ENCODE data around the gene SPATA13. TPM values are rescaled to one million over a fixed set of nuclear protein-coding genes. Genes with fewer than 3 reads are reported as not detected.
A peak's percentile ranks its signal among the peaks of the same experiment; 100 is the strongest.

SPATA13 gene
- total and polyA plus RNA-seq, 7 experiments from 2014 or later = 62.2 to 104 (median 96.2) TPM

DNA sequence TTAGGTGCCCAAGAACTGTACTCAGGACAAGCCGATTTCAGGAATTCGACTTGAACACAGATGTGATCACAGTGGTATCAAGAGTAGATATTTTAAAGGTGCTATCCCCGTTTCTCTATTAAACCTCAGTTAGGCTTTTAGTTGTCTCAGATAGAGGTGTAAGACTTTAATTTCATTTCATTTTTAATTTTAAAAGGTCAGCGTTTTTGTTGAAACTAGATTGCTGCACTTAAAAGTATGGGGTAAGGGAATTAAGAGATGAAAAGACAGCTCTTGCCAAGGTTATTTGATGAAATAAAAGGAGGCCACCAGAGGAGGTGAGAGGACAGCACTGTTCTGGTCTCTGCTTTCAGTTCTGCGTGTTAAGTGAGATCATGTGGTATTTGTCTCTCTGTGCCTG lies 48.6 kb downstream of the SPATA13 start:
- Mint-ChIP-seq H3K27ac (no peak overlapping the region), H3K4me3 (no peak overlapping the region), H3K9me3 (no peaks in the 10 kb centered on the region), H3K27me3 (peaks cover 0 to 20% (median 10%) of the 10 kb centered on the region in 5 donors), H3K4me1 (peaks cover 7 to 24% (median 11%) of the 10 kb centered on the region in 7 donors), H3K36me3 (peaks cover 0 to 5% (median 0%) of the 10 kb centered on the region in 5 donors)
- no peak overlapping the region for H3K27ac ChIP-seq (ENCODE audit: low read depth, low read length)
- DNase-seq (no peak), ATAC-seq (no peak)
- no peaks in the 10 kb centered on the region for H3K9me3 ChIP-seq (ENCODE audit: control insufficient read depth in 2 of 3, low read length in 3 of 3)
- H3K36me3 ChIP-seq (ENCODE audit: control insufficient read depth in 2 of 3, insufficient read depth in 3 of 3, low read length in 3 of 3) = no peaks in the 10 kb centered on the region
- H3K27me3 ChIP-seq (ENCODE audit: control insufficient read depth in 2 of 2, insufficient read depth in 2 of 2, low read length in 2 of 2) = no peaks in the 10 kb centered on the region
- H3K4me3 ChIP-seq (ENCODE audit: low read length) = no peak overlapping the region
- intact Hi-C loops (cut with micrococcal nuclease) = no loop called here
- ChIA-PET POLR2A (no interaction called here), CTCF (no interaction called here)
- no peaks in the 10 kb centered on the region for H3K4me1 ChIP-seq (ENCODE audit: control insufficient read depth in 2 of 2, insufficient read depth in 2 of 2, low read length in 2 of 2)

DNA sequence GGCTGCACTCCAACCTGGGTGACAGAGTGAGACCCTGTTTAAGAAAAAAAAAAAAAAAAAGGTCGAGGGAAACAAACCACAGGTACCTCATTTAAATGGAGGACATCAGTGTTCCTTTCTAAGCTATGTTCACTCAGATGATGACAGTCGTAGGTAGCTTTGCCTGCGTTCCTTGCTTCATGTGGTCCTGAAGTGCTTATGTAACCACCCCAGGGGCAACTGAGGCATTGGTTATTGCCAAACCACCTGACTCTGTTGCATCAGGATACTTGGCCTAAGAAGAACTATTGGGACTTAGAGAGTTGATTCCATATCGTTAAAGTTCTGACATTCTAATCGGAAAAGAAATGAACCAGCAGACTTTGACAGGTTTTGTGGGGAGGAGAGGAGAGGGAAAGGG lies 51.7 kb downstream of the SPATA13 start:
- no peak for ATAC-seq
- Mint-ChIP-seq H3K9me3 (no peaks in the 10 kb centered on the region), H3K36me3 (peaks cover 0 to 5% (median 0%) of the 10 kb centered on the region in 5 donors)

DNA sequence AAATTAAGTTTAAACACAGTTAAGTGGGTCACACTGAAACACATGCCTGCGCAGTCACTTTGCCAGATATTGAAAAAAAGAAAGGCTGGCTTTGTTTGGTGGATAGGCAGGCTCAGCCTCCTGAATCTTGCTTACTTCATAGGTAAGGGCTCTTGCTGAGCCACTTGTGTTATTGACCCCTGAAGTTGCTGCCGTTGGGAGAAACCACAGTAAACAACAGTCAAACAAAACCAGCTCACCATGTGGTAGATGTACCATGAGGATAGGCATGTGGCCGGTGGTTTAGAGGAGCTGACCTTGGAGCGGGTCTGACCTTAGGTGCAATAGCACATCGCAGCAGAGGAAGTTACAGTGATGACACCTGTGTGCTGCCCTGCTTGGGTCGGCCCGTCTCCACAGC lies 52.2 kb downstream of the SPATA13 start:
- H3K4me3 Mint-ChIP-seq = no peak overlapping the region
- CTCF ChIA-PET = no interaction called here
- Histone ChIP-seq H3K36me3 (ENCODE audit: control insufficient read depth in 2 of 3, insufficient read depth in 3 of 3, low read length in 3 of 3) (no peaks in the 10 kb centered on the region), H3K27me3 (ENCODE audit: control insufficient read depth in 2 of 2, insufficient read depth in 2 of 2, low read length in 2 of 2) (no peaks in the 10 kb centered on the region), H3K27ac (ENCODE audit: low read depth, low read length) (no peak overlapping the region), H3K9me3 (ENCODE audit: control insufficient read depth in 2 of 3, low read length in 3 of 3) (no peaks in the 10 kb centered on the region), H3K4me3 (ENCODE audit: low read length) (no peak overlapping the region), H3K4me1 (ENCODE audit: control insufficient read depth in 2 of 2, insufficient read depth in 2 of 2, low read length in 2 of 2) (peaks cover 0 to 1% of the 10 kb centered on the region in 2 donors)
- H3K27me3 Mint-ChIP-seq = peaks cover 0 to 13% (median 0%) of the 10 kb centered on the region in 5 donors
- H3K9me3 Mint-ChIP-seq = no peaks in the 10 kb centered on the region
- POLR2A ChIA-PET = interaction anchor here (0.7 kb wide), 1 partner anchor 282 kb away, joined by 3 read pairs; no protein-coding TSS in a partner anchor
- intact Hi-C loops (cut with micrococcal nuclease) = no loop called here
- DNase-seq (no peak), ATAC-seq (no peak)
- H3K36me3 Mint-ChIP-seq = peaks cover 0 to 5% (median 0%) of the 10 kb centered on the region in 5 donors
- peaks cover 6 to 38% (median 7%) of the 10 kb centered on the region in 7 donors for H3K4me1 Mint-ChIP-seq
- H3K27ac Mint-ChIP-seq = no peak overlapping the region

More for the DNA sequence above, 51.7 kb downstream of the SPATA13 start:
- no peaks in the 10 kb centered on the region for H3K27me3 ChIP-seq (ENCODE audit: control insufficient read depth in 2 of 2, insufficient read depth in 2 of 2, low read length in 2 of 2)
- Mint-ChIP-seq H3K27me3 (peaks cover 0 to 13% (median 0%) of the 10 kb centered on the region in 5 donors), H3K4me1 (peaks cover 2 to 34% (median 3%) of the 10 kb centered on the region in 7 donors), H3K27ac (no peak overlapping the region), H3K4me3 (no peak overlapping the region)
- DNase-seq = no peak
- CTCF ChIA-PET = interaction anchor here (1.1 kb wide), 1 partner anchor 159 kb away, joined by 3 read pairs; no protein-coding TSS in a partner anchor
- intact Hi-C loops (cut with micrococcal nuclease) = no loop called here
- no peak overlapping the region for H3K27ac ChIP-seq (ENCODE audit: low read depth, low read length)
- H3K4me3 ChIP-seq (ENCODE audit: low read length) = no peak overlapping the region
- no peaks in the 10 kb centered on the region for H3K9me3 ChIP-seq (ENCODE audit: control insufficient read depth in 2 of 3, low read length in 3 of 3)
- POLR2A ChIA-PET = no interaction called here
- H3K36me3 ChIP-seq (ENCODE audit: control insufficient read depth in 2 of 3, insufficient read depth in 3 of 3, low read length in 3 of 3) = no peaks in the 10 kb centered on the region
- no peaks in the 10 kb centered on the region for H3K4me1 ChIP-seq (ENCODE audit: control insufficient read depth in 2 of 2, insufficient read depth in 2 of 2, low read length in 2 of 2)

DNA sequence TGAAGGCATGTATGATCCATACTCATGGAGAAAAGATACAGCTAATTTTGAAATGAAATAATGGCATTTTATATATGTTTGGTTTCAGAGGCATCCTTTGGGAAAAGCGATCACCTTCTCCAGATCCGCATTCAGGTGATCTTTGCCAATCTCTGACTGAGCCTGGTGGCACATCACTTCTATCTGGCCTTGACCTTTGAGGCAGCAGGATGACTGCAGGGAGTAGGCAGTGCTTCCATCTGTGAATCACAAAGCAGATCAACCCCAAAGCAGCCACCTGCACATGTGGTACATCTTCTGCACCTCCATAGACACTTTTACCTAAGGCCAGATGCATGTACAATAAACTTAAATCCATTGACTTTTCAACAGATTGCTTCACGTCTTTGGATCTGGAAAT lies 53.4 kb downstream of the SPATA13 start:
- CTCF ChIA-PET = interaction anchor here (1.6 kb wide), 1 partner anchor 161 kb away, joined by 5 read pairs; no protein-coding TSS in a partner anchor
- no peaks in the 10 kb centered on the region for H3K27me3 ChIP-seq (ENCODE audit: control insufficient read depth in 2 of 2, insufficient read depth in 2 of 2, low read length in 2 of 2)
- Mint-ChIP-seq H3K9me3 (no peaks in the 10 kb centered on the region), H3K4me1 (peaks cover 6 to 39% (median 7%) of the 10 kb centered on the region in 7 donors), H3K27me3 (peaks cover 0 to 13% (median 0%) of the 10 kb centered on the region in 5 donors), H3K36me3 (peaks cover 0 to 5% (median 0%) of the 10 kb centered on the region in 5 donors), H3K4me3 (no peak overlapping the region), H3K27ac (no peak overlapping the region)
- no peak for DNase-seq
- H3K9me3 ChIP-seq (ENCODE audit: control insufficient read depth in 2 of 3, low read length in 3 of 3) = no peaks in the 10 kb centered on the region
- no peaks in the 10 kb centered on the region for H3K36me3 ChIP-seq (ENCODE audit: control insufficient read depth in 2 of 3, insufficient read depth in 3 of 3, low read length in 3 of 3)
- no peak overlapping the region for H3K27ac ChIP-seq (ENCODE audit: low read depth, low read length)
- H3K4me1 ChIP-seq (ENCODE audit: control insufficient read depth in 2 of 2, insufficient read depth in 2 of 2, low read length in 2 of 2) = peaks cover 0 to 4% of the 10 kb centered on the region in 2 donors
- no peak overlapping the region for H3K4me3 ChIP-seq (ENCODE audit: low read length)
- POLR2A ChIA-PET = no interaction called here
- no peak for ATAC-seq
- intact Hi-C loops (cut with micrococcal nuclease) = no loop called here

DNA sequence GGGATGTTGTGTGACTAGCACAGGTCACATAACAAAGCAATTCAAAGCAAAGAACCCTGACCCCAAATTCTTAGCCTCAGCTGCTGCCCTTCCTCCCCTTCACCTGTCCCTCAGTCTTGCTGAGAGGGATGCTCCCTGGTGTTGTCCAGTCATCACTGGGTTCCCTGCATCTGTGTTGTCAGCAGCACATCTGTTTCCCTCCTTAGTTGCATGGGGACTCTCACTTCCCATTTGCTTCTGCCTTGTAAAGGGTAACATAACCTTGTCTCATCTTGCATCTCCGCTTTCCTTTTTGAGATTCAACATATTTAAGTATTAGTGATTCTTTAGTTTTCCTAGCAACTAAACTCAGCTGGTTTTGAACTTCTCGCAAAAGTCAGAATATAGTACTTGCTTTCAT lies 54.0 kb downstream of the SPATA13 start:
- no peaks in the 10 kb centered on the region for H3K27me3 ChIP-seq (ENCODE audit: control insufficient read depth in 2 of 2, insufficient read depth in 2 of 2, low read length in 2 of 2)
- Mint-ChIP-seq H3K9me3 (no peaks in the 10 kb centered on the region), H3K4me3 (no peak overlapping the region), H3K36me3 (peaks cover 0 to 5% (median 0%) of the 10 kb centered on the region in 5 donors), H3K27ac (no peak overlapping the region), H3K27me3 (peaks cover 0 to 11% (median 0%) of the 10 kb centered on the region in 5 donors), H3K4me1 (peaks cover 6 to 39% (median 7%) of the 10 kb centered on the region in 7 donors)
- intact Hi-C loops (cut with micrococcal nuclease) = no loop called here
- ChIA-PET CTCF (interaction anchor here (1.6 kb wide), 1 partner anchor 162 kb away, joined by 5 read pairs; no protein-coding TSS in a partner anchor), POLR2A (no interaction called here)
- H3K4me1 ChIP-seq (ENCODE audit: control insufficient read depth in 2 of 2, insufficient read depth in 2 of 2, low read length in 2 of 2) = peaks cover 0 to 4% of the 10 kb centered on the region in 2 donors
- ATAC-seq (no peak), DNase-seq (no peak)
- H3K27ac ChIP-seq (ENCODE audit: low read depth, low read length) = no peak overlapping the region
- no peak overlapping the region for H3K4me3 ChIP-seq (ENCODE audit: low read length)
- no peaks in the 10 kb centered on the region for H3K36me3 ChIP-seq (ENCODE audit: control insufficient read depth in 2 of 3, insufficient read depth in 3 of 3, low read length in 3 of 3)
- H3K9me3 ChIP-seq (ENCODE audit: control insufficient read depth in 2 of 3, low read length in 3 of 3) = no peaks in the 10 kb centered on the region

DNA sequence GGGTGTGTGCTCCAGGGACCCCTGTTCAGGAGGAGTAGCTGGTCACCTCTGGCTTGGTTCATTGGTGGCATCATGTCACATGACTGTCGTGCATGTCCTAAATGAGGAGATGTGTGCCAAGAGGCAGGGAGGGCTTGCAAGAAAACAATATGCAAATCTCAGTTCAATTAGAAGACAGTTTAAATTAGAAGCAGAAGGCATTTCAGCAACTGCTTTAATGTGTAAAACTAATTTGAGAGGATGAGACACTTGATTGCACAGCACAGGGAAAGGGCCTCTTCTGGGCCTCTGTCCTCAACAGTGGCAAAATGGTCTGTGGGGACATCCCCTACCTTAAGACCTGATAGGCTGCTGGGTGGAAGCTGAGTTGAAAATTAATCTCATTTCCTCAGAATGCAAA lies 54.6 kb downstream of the SPATA13 start:
- Mint-ChIP-seq H3K4me1 (peaks cover 6 to 42% (median 10%) of the 10 kb centered on the region in 7 donors), H3K27ac (no peak overlapping the region), H3K27me3 (peaks cover 0 to 7% (median 0%) of the 10 kb centered on the region in 5 donors), H3K36me3 (peaks cover 0 to 5% (median 0%) of the 10 kb centered on the region in 5 donors), H3K4me3 (no peak overlapping the region), H3K9me3 (no peaks in the 10 kb centered on the region)
- DNase-seq = no peak
- no peak overlapping the region for H3K27ac ChIP-seq (ENCODE audit: low read depth, low read length)
- no peaks in the 10 kb centered on the region for H3K27me3 ChIP-seq (ENCODE audit: control insufficient read depth in 2 of 2, insufficient read depth in 2 of 2, low read length in 2 of 2)
- no peak overlapping the region for H3K4me3 ChIP-seq (ENCODE audit: low read length)
- POLR2A ChIA-PET = no interaction called here
- no peaks in the 10 kb centered on the region for H3K9me3 ChIP-seq (ENCODE audit: control insufficient read depth in 2 of 3, low read length in 3 of 3)
- intact Hi-C loops (cut with micrococcal nuclease) = no loop called here
- peaks cover 0 to 4% of the 10 kb centered on the region in 2 donors for H3K4me1 ChIP-seq (ENCODE audit: control insufficient read depth in 2 of 2, insufficient read depth in 2 of 2, low read length in 2 of 2)
- ATAC-seq = no peak
- CTCF ChIA-PET = interaction anchor here (1.2 to 1.6 kb wide), 2 partner anchors 162 to 293 kb away, joined by 3 to 5 read pairs; no protein-coding TSS in a partner anchor
- no peaks in the 10 kb centered on the region for H3K36me3 ChIP-seq (ENCODE audit: control insufficient read depth in 2 of 3, insufficient read depth in 3 of 3, low read length in 3 of 3)

DNA sequence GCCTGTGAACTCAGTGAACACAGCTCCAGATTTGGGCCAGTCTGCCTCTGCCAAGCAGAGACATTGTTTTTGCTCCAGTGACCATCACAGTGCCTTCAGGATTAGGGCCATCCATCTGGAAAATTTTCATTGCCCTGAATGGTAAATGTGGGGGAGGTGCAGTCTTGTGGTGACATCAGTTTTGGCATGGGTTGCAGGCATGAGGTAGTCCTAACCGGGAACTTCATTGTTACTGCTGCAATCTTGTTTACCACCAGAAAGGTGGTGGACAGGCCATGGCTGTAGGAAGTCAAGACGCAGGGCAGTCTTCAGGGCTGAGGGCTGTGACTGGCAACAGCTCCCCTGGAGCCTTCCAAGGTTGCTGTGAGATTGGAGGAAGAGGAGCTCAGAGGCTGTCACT lies 55.2 kb downstream of the SPATA13 start:
- Histone ChIP-seq H3K27me3 (ENCODE audit: control insufficient read depth in 2 of 2, insufficient read depth in 2 of 2, low read length in 2 of 2) (no peaks in the 10 kb centered on the region), H3K4me1 (ENCODE audit: control insufficient read depth in 2 of 2, insufficient read depth in 2 of 2, low read length in 2 of 2) (peaks cover 0 to 4% of the 10 kb centered on the region in 2 donors), H3K36me3 (ENCODE audit: control insufficient read depth in 2 of 3, insufficient read depth in 3 of 3, low read length in 3 of 3) (no peaks in the 10 kb centered on the region), H3K27ac (ENCODE audit: low read depth, low read length) (no peak overlapping the region), H3K4me3 (ENCODE audit: low read length) (no peak overlapping the region), H3K9me3 (ENCODE audit: control insufficient read depth in 2 of 3, low read length in 3 of 3) (no peaks in the 10 kb centered on the region)
- Mint-ChIP-seq H3K4me3 (no peak overlapping the region), H3K27me3 (peaks cover 0 to 4% (median 0%) of the 10 kb centered on the region in 5 donors), H3K4me1 (peaks cover 6 to 42% (median 10%) of the 10 kb centered on the region in 7 donors), H3K36me3 (peaks cover 0 to 5% (median 0%) of the 10 kb centered on the region in 5 donors), H3K27ac (peak overlapping the region in 1 of 9 donors; percentile 66), H3K9me3 (no peaks in the 10 kb centered on the region)
- intact Hi-C loops (cut with micrococcal nuclease) = no loop called here
- ChIA-PET CTCF (interaction anchor here (0.6 to 1.2 kb wide), 2 partner anchors 80 to 294 kb away, joined by 3 to 4 read pairs; no protein-coding TSS in a partner anchor), POLR2A (no interaction called here)
- ATAC-seq (no peak), DNase-seq (no peak)

Data from naive thymus-derived CD4-positive, alpha-beta T cell (primary cell).